Osteoblast (primary cell): ENCODE measurements around the gene ALMS1. TPM values are rescaled to one million over a fixed set of nuclear protein-coding genes. Genes with fewer than 3 reads are reported as not detected.

Experiments used
- DNase-seq: peaks from one replicate; pipeline ENCODE4 v3.0.0; 2011; ENCODE audit warnings: low spot score, mixed read lengths; ENCODE audit not compliant: insufficient read length; ENCODE audit errors: missing footprints
- H2AFZ ChIP-seq: 2 replicates; pipeline ENCODE4 v1.6.0; 2011; ENCODE audit warnings: mild to moderate bottlenecking, low read length
- H3K27ac ChIP-seq: 2 replicates; pipeline ENCODE4 v1.5.1; 2011; ENCODE audit warnings: mild to moderate bottlenecking, low read depth, low read length, moderate library complexity
- H3K27me3 ChIP-seq: 2 replicates; pipeline ENCODE4 v1.6.0; 2012; ENCODE audit warnings: mild to moderate bottlenecking, control low read depth, inconsistent platforms, low read length, moderate library complexity; ENCODE audit not compliant: insufficient read depth
- H3K36me3 ChIP-seq: 2 replicates; pipeline ENCODE4 v1.5.1; 2011; ENCODE audit warnings: mild to moderate bottlenecking, low read length, control low read depth, moderate library complexity; ENCODE audit not compliant: insufficient read depth
- H3K4me1 ChIP-seq: 2 replicates; pipeline ENCODE4 v1.5.1; 2011; ENCODE audit warnings: mild to moderate bottlenecking, low read length, control low read depth, moderate library complexity; ENCODE audit not compliant: insufficient read depth
- H3K4me2 ChIP-seq: 2 replicates; pipeline ENCODE4 v1.6.0; 2011; ENCODE audit warnings: mild to moderate bottlenecking, low read length; ENCODE audit not compliant: insufficient read depth
- H3K4me3 ChIP-seq: fragments of 200-600 bp; sonication (generic); 3 replicates; pipeline ENCODE4 v1.5.1; 2012; ENCODE audit warnings: mild to moderate bottlenecking, low read length, inconsistent platforms; ENCODE audit not compliant: insufficient read depth
- H3K79me2 ChIP-seq: 2 replicates; pipeline ENCODE4 v1.6.0; 2012; ENCODE audit warnings: mild to moderate bottlenecking, low read length, control low read depth, inconsistent platforms; ENCODE audit not compliant: insufficient read depth
- H3K9me3 ChIP-seq: 2 replicates; pipeline ENCODE4 v1.5.1; 2011; ENCODE audit warnings: low read depth, low read length, control low read depth
- H4K20me1 ChIP-seq: 2 replicates; pipeline ENCODE4 v1.6.0; 2012; ENCODE audit warnings: mild to moderate bottlenecking, low read length, control low read depth; ENCODE audit not compliant: insufficient read depth
- CTCF ChIP-seq: IDR thresholded peaks from 2 replicates; pipeline ENCODE4 v1.5.1; 2011; ENCODE audit warnings: mild to moderate bottlenecking, low read depth, low read length, moderate library complexity; ENCODE audit errors: extremely low read depth
- total RNA-seq: library from RNA; depleted of rRNA; stranded (reverse); fragments of >200 nt; gene quantifications from 2 replicates; pipeline ENCODE4 v1.2.3, GENCODE V29; 2012

ALMS1 gene
- total RNA-seq, 1 donor: 22.1 TPM

GRCh38 chr2:73383036-73383435 lies 2.6 kb upstream of the ALMS1 start:
- Histone ChIP-seq H3K36me3 (no peaks in the 10 kb centered on the region), H2AFZ (no peak overlapping the region), H3K27ac (no peak overlapping the region), H3K79me2 (peaks cover 19% of the 10 kb centered on the region), H3K4me2 (no peak overlapping the region), H3K4me1 (peaks cover 17% of the 10 kb centered on the region), H3K27me3 (peaks cover 23% of the 10 kb centered on the region), H3K9me3 (no peaks in the 10 kb centered on the region), H4K20me1 (peaks cover 9% of the 10 kb centered on the region), H3K4me3 (no peak overlapping the region)
- TF ChIP-seq CTCF: no peak
- no peak for DNase-seq

- H3K79me2 ChIP-seq: peaks cover 31% of the 10 kb centered on the region
- H3K27me3 ChIP-seq: peaks cover 12% of the 10 kb centered on the region
- H2AFZ ChIP-seq: peak overlapping the region; percentile 96
- H3K27ac ChIP-seq: peak overlapping the region; percentile 64
- peak overlapping the region; percentile 91 for H3K4me3 ChIP-seq
- peak; percentile 53 for DNase-seq
- TF ChIP-seq CTCF: no peak
- no peaks in the 10 kb centered on the region for H3K9me3 ChIP-seq
- H4K20me1 ChIP-seq: peaks cover 9% of the 10 kb centered on the region
- peak overlapping the region; percentile 90 for H3K4me2 ChIP-seq
- no peaks in the 10 kb centered on the region for H3K36me3 ChIP-seq
- H3K4me1 ChIP-seq: peaks cover 17% of the 10 kb centered on the region
Observed at GRCh38 chr2:73385123-73385503, 523 bp upstream of the ALMS1 start.

GRCh38 chr2:73386342-73386868 lies 769 bp downstream of the ALMS1 start:
- Histone ChIP-seq H3K4me2 (peak overlapping the region; percentile 97), H3K36me3 (no peaks in the 10 kb centered on the region), H2AFZ (peak overlapping the region; percentile 97), H3K27ac (peak overlapping the region; percentile 71), H3K27me3 (peaks cover 5% of the 10 kb centered on the region), H3K79me2 (peaks cover 31% of the 10 kb centered on the region), H3K4me3 (peak overlapping the region; percentile 91), H3K4me1 (peaks cover 17% of the 10 kb centered on the region), H4K20me1 (peaks cover 9% of the 10 kb centered on the region), H3K9me3 (no peaks in the 10 kb centered on the region)
- peak; percentile 66 for DNase-seq
- no peak for TF ChIP-seq CTCF

GRCh38 chr2:73386894-73387636 lies 1.4 kb downstream of the ALMS1 start:
- peaks cover 35% of the 10 kb centered on the region for H3K79me2 ChIP-seq
- no peaks in the 10 kb centered on the region for H3K27me3 ChIP-seq
- peak overlapping the region; percentile 97 for H2AFZ ChIP-seq
- H3K27ac ChIP-seq: no peak overlapping the region
- peaks cover 17% of the 10 kb centered on the region for H3K4me1 ChIP-seq
- no peaks in the 10 kb centered on the region for H3K36me3 ChIP-seq
- H3K4me3 ChIP-seq: peak overlapping the region; percentile 91
- no peak for DNase-seq
- peaks cover 9% of the 10 kb centered on the region for H4K20me1 ChIP-seq
- no peak for TF ChIP-seq CTCF
- H3K4me2 ChIP-seq: peak overlapping the region; percentile 97
- H3K9me3 ChIP-seq: no peaks in the 10 kb centered on the region
